HG02623 (cell line): ENCODE results near the gene RNF26.
"Not testable (repeated sequence)": the region's sequence is repeated elsewhere in the genome, so short reads cannot be mapped to it uniquely, and the experiment has no call there.

Experiments
- ATAC-seq: cut with Tn5 transposase; IDR thresholded peaks from one replicate; pipeline ENCODE4 v1.9.1; 2021; ENCODE audit warnings: moderate library complexity; ENCODE audit not compliant: unreplicated experiment

Gene RNF26

DNA sequence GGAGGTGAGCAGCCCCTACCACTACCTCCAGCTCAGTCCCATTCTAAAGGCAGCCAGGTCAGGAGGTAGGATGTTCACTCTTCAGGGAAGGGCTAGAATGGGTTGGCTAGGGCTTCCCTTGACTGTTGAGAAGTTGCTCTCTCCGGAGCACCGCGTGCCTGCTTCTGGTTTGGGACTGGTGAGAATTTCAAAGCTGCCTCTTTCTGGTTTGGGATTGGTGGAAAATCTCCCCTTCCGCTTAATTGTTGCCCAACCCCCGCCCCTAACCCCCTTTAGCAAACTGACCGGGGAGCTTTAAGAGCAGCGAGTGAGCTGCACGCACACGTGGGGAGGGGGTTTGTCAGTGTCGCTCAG lies 46.5 kb downstream of the RNF26 start:
- ATAC-seq: no peak

DNA sequence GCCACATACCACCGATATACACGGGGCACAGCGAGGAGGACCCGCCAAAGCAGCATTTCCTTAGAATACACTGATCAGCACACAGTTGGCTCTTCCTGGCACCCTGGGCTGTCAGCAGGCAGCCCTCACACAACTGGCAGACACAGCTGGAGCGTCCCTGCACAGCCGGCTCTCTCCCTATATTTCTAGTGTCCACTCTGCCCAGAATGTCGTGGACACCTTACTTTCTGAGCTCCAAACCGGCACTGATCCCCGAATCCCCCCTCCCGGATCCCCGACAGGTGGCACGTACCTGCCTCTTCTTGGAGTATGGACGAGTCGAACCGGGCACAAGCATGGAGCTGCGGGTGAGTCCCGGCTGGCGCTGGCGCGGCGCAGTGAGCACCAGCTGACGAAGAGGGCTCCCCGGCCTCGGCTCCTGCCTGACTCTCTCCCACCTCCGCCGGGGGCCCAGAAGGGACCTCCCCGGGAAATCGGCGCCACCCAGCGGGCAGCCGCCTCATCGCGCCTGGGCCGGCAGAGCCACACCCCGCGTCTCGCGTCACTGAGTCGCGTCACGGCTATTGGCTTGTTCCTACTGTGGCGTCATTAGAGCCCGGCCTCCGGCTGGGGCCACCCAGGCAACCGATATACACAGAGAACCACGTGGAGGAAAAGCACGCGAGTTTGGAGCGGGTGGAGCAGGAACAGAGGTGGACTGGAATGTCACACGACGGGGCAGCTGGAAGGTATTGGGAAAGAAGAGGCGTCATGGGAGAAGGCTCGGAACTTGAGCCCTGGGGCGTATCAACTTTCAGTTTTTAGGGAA lies 47.1 kb downstream of the RNF26 start, which contains the start of gene USP2:
Gene USP2, minus strand, starts transcription at position 510 of the 808 bp plus-strand sequence. CDS start 8,210 bp downstream, outside the sequence.
- peak; percentile 94 for ATAC-seq

DNA sequence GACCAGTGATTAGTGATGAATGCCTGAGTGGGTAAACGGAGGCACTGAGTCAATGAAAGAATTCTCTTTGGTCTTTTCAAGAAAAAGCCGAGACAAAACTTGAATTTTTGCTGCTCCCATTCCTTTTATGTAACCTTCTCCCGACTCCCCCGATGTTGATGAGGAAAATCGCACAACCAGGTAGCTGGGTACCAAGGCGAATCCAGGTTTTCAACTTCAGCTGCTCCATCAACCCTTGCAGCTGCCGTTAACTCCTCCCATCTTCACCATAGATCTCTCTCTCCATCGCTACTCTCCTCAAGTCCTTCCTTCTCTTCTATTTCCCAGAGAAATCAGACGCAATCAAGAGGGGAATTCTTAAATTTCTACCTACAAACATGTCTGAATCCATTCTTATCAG lies 47.8 kb downstream of the RNF26 start:
- no peak for ATAC-seq

DNA sequence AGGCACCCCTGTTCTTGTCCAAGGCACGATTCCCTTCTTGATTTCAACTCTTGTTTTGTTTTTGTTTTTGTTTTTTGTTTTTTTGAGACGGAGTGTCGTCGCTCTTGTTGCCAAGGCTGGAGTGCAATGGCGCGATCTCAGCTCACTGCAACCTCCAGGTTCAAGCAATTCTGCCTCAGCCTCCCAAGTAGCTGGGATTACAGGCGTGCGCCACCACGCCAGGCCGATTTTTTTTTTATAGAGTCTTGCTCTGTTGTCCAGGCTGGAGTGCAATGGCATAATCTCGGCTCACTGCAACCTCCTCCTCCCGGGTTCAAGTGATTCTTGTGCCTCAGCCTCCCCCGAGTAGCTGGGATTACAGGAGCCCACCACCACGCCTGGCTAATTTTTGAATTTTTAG lies 48.2 kb downstream of the RNF26 start:
- ATAC-seq: not testable (repeated sequence)

DNA sequence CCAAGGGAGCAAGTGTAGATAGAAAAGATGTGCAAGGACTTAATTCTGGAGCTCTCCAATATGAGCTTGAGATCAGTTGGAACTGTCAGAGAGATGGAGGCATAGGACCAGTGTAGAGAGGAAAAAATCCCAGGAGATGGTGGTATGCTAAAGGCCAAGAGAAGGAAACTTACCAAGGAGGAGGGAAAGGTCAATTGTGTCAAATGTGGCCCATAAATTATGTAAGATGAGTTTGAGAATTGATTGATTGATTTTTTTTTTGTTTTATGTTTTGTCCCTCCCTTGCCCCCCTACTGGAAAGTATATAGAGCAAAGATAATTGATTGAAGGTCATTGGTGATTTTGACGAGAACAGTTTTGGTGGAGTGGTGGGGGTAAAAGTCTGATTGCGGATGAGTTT lies 50.0 kb downstream of the RNF26 start:
- ATAC-seq: no peak
